OCI-LY1 (cell line): ENCODE data around the gene CACNA1C.

Source experiments
- H2AFZ ChIP-seq: fragments of 200-600 bp; sonication (generic), shearing (Covaris generic); 2 replicates; pipeline ENCODE4 v1.6.0; 2014; ENCODE audit warnings: antibody characterized with exemption, mild to moderate bottlenecking, low read length
- H3F3A ChIP-seq: fragments of 200-600 bp; sonication (generic), shearing (Covaris generic); 2 replicates; pipeline ENCODE4 v1.6.0; 2014; ENCODE audit warnings: mild to moderate bottlenecking, antibody characterized with exemption, low read length, moderate library complexity; ENCODE audit not compliant: insufficient read depth
- H3K27ac ChIP-seq: fragments of 200-600 bp; sonication (generic); 2 replicates; pipeline ENCODE4 v1.5.1; 2014; ENCODE audit warnings: low read length, mixed run types, mild to moderate bottlenecking, low read depth; ENCODE audit not compliant: poor library complexity, severe bottlenecking
- H3K27me3 ChIP-seq: fragments of 200-600 bp; sonication (generic); 2 replicates; pipeline ENCODE4 v1.6.0; 2014; ENCODE audit warnings: antibody characterized with exemption, mild to moderate bottlenecking, low read length, moderate library complexity; ENCODE audit not compliant: insufficient read depth
- H3K36me3 ChIP-seq: fragments of 200-600 bp; sonication (generic); 2 replicates; pipeline ENCODE4 v1.6.1; 2014; ENCODE audit warnings: mild to moderate bottlenecking, antibody characterized with exemption, low read length, moderate library complexity, mixed read lengths; ENCODE audit not compliant: insufficient read depth
- H3K4me1 ChIP-seq: fragments of 200-600 bp; sonication (generic); 2 replicates; pipeline ENCODE4 v1.5.1; 2014; ENCODE audit warnings: mild to moderate bottlenecking, low read length, moderate library complexity; ENCODE audit not compliant: insufficient read depth, severe bottlenecking
- H3K4me2 ChIP-seq: fragments of 200-600 bp; sonication (generic), shearing (Covaris generic); 2 replicates; pipeline ENCODE4 v1.6.1; 2014; ENCODE audit warnings: low read length
- H3K4me3 ChIP-seq: fragments of 200-600 bp; sonication (generic); 2 replicates; pipeline ENCODE4 v1.5.1; 2014; ENCODE audit warnings: low read length, low read depth, mild to moderate bottlenecking, mixed read lengths; ENCODE audit not compliant: poor library complexity, severe bottlenecking
- H3K79me2 ChIP-seq: fragments of 200-600 bp; shearing (Covaris generic); 2 replicates; pipeline ENCODE4 v1.6.1; 2016; ENCODE audit warnings: mixed run types, low read length, mixed read lengths; ENCODE audit not compliant: insufficient read depth
- H3K9ac ChIP-seq: fragments of 200-600 bp; sonication (generic), shearing (Covaris generic); 2 replicates; pipeline ENCODE4 v1.6.1; 2014; ENCODE audit warnings: mild to moderate bottlenecking, low read length, mixed read lengths
- H3K9me2 ChIP-seq: fragments of 200-600 bp; sonication (generic), shearing (Covaris generic); 2 replicates; pipeline ENCODE4 v1.6.1; 2014; ENCODE audit warnings: low read depth, mild to moderate bottlenecking, low read length, mixed read lengths
- H3K9me3 ChIP-seq: fragments of 200-600 bp; shearing (Covaris generic); 2 replicates; pipeline ENCODE4 v1.6.1; 2014; ENCODE audit warnings: low read length, mixed read lengths
- H4K20me1 ChIP-seq: fragments of 200-600 bp; sonication (generic), shearing (Covaris generic); 2 replicates; pipeline ENCODE4 v1.6.0; 2016; ENCODE audit warnings: mild to moderate bottlenecking, low read length; ENCODE audit not compliant: insufficient read depth
- EZH2 ChIP-seq: fragments of 200-600 bp; sonication (generic), shearing (Covaris generic); IDR thresholded peaks from 2 replicates; pipeline ENCODE4 v1.8.0; 2017; ENCODE audit warnings: borderline replicate concordance, mixed run types, mild to moderate bottlenecking, antibody characterized with exemption, low read length, moderate library complexity, mixed read lengths
- TF ChIP-seq, protein P1 (sequence below): fragments of 200-600 bp; sonication (generic), shearing (Covaris generic); IDR thresholded peaks from 2 replicates; pipeline ENCODE4 v1.5.1; 2017; ENCODE audit warnings: mild to moderate bottlenecking, antibody characterized with exemption, low read length, moderate library complexity, mixed read lengths

Gene CACNA1C

DNA sequence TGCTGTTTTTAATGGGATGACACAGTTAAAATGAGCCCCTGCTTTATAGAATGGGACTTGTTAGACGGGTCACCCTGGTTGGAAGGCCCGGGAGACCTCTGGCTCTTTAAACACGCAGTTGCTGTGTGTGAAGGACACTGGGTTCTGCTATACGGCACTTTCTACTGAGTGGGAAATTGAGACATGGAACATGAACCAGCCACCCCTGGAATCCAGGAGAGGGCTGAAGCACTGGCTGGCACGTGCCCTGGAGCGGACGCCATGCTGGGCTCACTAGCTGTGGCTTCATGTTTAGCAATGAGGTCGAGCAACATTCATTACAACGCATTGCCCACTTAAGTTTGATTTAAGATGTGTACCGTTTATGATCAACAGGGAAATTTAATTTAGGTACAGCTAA, 23.9 kb downstream of the CACNA1C start:
- peaks cover 5% of the 10 kb centered on the region; the same call in 1 of the 2 replicates for H3K9me3 ChIP-seq
- no peak overlapping the region for H2AFZ ChIP-seq
- H3K79me2 ChIP-seq, result no peaks in the 10 kb centered on the region
- H3K27me3 ChIP-seq, result peaks cover 5% of the 10 kb centered on the region; the same call in 1 of the 2 replicates
- TF ChIP-seq, protein P1, sequence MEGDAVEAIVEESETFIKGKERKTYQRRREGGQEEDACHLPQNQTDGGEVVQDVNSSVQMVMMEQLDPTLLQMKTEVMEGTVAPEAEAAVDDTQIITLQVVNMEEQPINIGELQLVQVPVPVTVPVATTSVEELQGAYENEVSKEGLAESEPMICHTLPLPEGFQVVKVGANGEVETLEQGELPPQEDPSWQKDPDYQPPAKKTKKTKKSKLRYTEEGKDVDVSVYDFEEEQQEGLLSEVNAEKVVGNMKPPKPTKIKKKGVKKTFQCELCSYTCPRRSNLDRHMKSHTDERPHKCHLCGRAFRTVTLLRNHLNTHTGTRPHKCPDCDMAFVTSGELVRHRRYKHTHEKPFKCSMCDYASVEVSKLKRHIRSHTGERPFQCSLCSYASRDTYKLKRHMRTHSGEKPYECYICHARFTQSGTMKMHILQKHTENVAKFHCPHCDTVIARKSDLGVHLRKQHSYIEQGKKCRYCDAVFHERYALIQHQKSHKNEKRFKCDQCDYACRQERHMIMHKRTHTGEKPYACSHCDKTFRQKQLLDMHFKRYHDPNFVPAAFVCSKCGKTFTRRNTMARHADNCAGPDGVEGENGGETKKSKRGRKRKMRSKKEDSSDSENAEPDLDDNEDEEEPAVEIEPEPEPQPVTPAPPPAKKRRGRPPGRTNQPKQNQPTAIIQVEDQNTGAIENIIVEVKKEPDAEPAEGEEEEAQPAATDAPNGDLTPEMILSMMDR, result no peak
- no peak for TF ChIP-seq EZH2
- no peak overlapping the region for H3K9ac ChIP-seq
- no peaks in the 10 kb centered on the region for H4K20me1 ChIP-seq
- H3K36me3 ChIP-seq, result no peaks in the 10 kb centered on the region
- H3F3A ChIP-seq, result no peaks in the 10 kb centered on the region
- H3K9me2 ChIP-seq, result no peaks in the 10 kb centered on the region
- H3K4me2 ChIP-seq, result no peak overlapping the region
- H3K4me3 ChIP-seq, result no peak overlapping the region
- H3K4me1 ChIP-seq, result no peaks in the 10 kb centered on the region
- no peak overlapping the region for H3K27ac ChIP-seq

DNA sequence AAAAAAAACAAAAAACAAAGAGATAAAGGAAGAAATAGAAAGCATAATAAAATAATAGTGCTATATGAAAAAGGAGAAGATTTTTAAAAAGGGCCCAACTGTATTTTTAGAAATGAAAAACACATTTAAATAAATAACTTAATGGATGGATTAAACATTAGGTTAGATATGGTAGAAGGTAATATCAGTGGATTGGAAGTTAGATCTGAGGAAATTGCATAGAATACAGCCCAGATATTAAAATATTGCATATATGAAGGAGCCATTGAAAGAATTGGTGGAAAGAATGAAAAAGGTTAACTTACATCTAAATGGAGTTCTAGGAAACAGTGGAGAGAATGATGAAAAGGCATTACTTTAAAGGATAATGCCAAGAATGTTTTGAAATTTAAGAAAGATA, 27.8 kb downstream of the CACNA1C start:
- Histone ChIP-seq H3K79me2 (no peaks in the 10 kb centered on the region), H3K27me3 (0 out of 2 replicates have a peak, but pooled peaks cover 9% of the 10 kb centered on the region), H3K9me3 (peaks cover 4% of the 10 kb centered on the region; the same call in 1 of the 2 replicates), H3F3A (no peaks in the 10 kb centered on the region), H3K4me1 (no peaks in the 10 kb centered on the region), H3K4me3 (no peak overlapping the region), H3K9me2 (no peaks in the 10 kb centered on the region), H3K36me3 (no peaks in the 10 kb centered on the region), H4K20me1 (no peaks in the 10 kb centered on the region), H3K9ac (no peak overlapping the region), H2AFZ (no peak overlapping the region), H3K27ac (no peak overlapping the region), H3K4me2 (no peak overlapping the region)
- TF ChIP-seq EZH2, result no peak

DNA sequence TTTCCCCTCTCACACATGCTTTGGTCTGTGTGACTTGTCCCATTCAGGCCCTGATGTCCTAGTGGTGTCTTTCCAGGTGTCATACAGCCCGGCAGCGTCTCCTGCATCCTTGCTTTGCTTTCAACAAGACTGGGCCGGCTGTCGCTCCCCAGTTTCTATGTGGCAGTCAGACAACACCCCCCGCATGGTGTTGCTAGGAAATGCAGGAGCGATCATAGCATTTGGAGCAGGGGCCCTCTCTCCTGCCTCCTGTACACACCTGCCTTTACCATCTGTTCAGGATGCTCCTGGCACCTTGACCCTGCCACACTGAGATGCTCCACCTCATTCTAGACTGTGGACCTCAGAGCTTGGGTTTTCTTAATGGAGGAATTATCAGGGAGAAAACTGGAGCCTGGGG, 29.5 kb downstream of the CACNA1C start:
- Histone ChIP-seq H4K20me1 (no peaks in the 10 kb centered on the region), H3K4me2 (no peak overlapping the region), H3K27ac (no peak overlapping the region), H3K9ac (no peak overlapping the region), H3K9me2 (no peaks in the 10 kb centered on the region), H3K9me3 (peaks cover 4% of the 10 kb centered on the region; the same call in 1 of the 2 replicates), H3K79me2 (no peaks in the 10 kb centered on the region), H3F3A (no peaks in the 10 kb centered on the region), H3K4me3 (no peak overlapping the region), H3K27me3 (0 out of 2 replicates have a peak, but pooled peaks cover 9% of the 10 kb centered on the region), H2AFZ (no peak overlapping the region), H3K4me1 (no peaks in the 10 kb centered on the region), H3K36me3 (no peaks in the 10 kb centered on the region)
- TF ChIP-seq, protein P1, result no peak
- no peak for TF ChIP-seq EZH2

DNA sequence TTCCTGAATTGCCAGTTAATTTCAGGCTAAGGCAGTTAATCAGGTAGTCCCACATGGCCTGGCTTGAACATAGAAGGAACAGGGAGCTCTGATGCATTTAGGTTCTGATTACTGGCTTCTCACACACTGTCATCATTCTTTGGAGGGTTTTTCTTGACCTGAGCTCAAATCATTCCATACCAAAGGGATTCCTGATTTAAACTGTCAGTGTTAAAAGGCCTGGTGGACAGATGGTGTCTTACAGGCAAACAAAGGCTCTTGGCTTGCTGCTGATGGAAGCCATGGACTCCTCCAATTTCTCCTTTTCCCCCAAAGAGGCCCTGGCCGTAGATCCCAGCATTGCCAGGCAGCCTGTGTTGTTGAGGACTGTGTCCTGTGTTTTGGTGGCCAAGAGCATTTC, 30.2 kb downstream of the CACNA1C start:
- H3K9me2 ChIP-seq, result no peaks in the 10 kb centered on the region
- no peak overlapping the region for H3K27ac ChIP-seq
- no peak overlapping the region for H3K4me2 ChIP-seq
- no peak overlapping the region for H2AFZ ChIP-seq
- H3F3A ChIP-seq, result no peaks in the 10 kb centered on the region
- no peak overlapping the region for H3K9ac ChIP-seq
- H3K79me2 ChIP-seq, result no peaks in the 10 kb centered on the region
- no peak overlapping the region for H3K4me3 ChIP-seq
- H3K4me1 ChIP-seq, result no peaks in the 10 kb centered on the region
- no peaks in the 10 kb centered on the region for H3K36me3 ChIP-seq
- H3K9me3 ChIP-seq, result peaks cover 4% of the 10 kb centered on the region; the same call in 1 of the 2 replicates
- TF ChIP-seq, protein P1, result no peak
- no peak for TF ChIP-seq EZH2
- 0 out of 2 replicates have a peak, but pooled peaks cover 9% of the 10 kb centered on the region for H3K27me3 ChIP-seq
- H4K20me1 ChIP-seq, result no peaks in the 10 kb centered on the region
